Measurements from ENCODE around the gene FAM193B.
"Not testable (repeated sequence)": the region's sequence is repeated elsewhere in the genome, so short reads cannot be mapped to it uniquely, and the experiment has no call there.

Gene FAM193B

DNA sequence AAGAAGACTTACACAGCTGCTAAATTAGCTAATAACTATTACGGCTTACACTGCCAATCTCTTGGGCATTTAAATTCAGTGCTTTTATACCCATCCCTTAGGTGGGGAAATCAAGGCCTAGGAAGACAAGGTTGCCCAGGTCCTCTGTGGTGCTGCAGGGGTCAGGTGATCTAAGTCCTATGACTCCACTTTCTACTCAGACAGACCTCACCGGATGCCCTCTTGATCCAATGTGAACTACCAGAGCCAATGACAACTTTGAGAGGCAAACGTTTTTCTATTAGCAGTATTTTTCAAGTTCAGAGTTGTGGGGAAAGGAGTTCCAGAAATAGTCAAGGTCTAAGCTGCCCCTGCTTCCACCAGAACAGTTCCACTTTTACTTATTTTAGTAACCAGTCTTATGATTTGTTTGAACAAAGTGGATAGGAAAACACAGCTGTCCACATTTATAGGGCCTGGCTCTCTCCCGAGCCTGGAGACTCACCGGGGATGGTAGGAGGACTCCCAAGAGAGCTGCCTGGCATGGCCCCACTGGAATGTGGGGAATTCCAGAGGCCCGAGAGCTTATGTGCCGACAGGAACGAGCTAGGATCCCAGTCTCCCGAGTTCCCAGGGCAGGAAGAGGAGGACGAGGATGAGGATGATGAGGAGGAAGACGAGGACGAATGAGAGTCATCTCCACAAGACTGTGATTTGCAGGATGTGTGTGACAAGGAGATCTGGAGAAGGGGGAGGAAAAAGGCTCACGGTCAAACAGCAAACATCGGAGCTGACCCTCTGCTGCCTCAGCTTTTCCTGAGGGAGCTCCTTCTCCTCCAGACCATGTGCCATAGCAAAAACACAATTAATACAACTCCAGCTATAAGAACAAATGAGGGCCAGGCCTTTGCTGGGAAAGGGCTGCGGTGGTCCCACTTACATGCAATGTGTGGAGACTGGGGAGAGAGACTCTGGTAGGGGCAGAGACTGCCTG is 16.7 kb downstream of the FAM193B start:
- no peak for DNase-seq (ENCODE audit: low spot score)

DNA sequence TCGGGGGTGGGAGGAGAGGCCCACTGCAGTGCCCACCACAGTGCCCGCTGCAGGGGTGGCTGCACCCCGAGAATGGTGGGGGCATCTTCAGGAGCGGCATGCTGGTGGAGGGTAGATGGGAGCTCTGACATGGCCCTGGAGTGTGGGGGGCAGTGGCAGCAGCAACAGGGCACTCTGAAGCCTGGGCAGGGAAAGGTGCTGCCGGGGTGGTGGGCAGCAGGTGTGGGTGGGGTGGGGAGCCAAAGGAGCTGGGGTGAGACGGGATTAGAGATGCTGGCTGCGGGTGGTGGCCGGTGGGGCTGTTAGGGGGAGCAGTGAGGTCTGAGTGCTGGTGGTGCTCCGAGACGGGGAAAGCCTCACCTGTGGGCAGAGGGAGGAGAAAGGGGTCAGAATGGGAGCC is 18.0 kb downstream of the FAM193B start:
- DNase-seq (ENCODE audit: low spot score) = no peak

DNA sequence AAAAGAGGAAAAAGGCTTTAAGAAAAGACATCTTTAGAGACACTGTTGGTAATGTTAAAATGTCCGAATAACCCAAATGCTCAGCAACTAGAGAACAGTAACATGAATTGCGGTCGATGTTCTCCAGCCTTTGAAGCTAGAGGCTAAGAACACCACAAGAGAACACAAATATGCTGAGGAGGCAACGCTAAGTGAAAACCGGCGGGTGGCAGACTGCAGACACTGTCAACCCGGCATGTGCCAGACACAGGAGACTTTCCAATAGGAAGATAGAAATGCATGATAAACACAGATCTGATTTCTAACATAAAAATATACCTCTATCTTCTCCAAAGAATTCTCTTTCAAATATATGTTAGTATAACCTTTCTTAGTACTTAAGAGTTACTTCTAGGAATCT is 19.2 kb downstream of the FAM193B start:
- DNase-seq (ENCODE audit: low spot score) = no peak

DNA sequence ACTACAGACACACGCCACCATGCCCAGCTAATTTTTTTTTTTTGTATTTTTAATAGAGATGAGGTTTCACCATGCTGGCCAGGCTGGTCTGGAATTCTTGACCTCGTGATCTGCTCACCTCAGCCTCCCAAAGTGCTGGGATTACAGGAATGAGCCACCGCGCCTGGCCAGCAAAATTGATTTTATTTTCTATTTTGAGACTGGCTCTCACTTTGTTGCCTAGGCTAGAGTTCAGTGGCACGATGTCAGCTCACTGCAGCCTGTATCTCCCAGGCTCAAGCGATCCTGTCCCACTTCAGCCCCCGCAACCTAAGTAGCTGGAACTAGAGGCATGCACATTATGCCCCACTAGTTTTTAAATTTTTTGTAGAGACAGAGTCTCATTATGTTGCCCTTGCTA is 19.9 kb downstream of the FAM193B start:
- DNase-seq (ENCODE audit: low spot score) = not testable (repeated sequence)

DNA sequence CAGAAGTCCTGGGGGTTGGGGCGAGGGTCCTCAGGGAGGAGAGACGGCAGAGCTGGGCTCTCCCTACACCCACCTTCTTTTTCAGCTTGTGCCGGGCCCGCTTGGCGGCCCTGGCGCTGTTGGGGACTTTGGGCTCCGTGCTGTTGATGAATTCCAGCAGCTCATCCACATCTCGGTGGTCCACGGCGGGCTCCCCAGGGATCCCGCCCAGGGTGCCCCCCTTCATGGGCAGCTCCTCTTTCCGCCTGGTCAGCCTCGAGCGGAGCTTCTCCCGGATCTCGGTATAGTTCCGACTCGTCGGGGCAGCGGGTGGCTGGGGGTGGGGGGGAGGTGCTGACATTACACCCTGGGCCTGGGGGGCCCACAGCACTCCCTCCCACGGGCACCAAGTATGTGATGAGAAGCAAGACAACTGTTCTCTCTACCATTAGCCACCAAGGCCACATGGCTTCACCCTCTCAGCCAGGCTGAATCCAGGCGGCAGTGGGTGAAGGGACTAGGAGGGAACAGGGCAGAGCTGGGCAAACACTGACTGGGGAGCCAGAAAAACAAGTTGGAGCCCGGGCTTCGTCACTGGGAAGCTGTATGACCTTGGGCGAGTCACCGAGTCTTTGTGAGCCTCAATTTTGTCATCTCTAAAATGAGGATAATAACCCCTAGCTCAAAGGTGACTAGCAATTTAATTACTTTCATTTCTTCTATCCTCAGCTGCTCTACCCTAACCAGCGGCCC is 23.0 kb downstream of the FAM193B start:
- DNase-seq (ENCODE audit: low spot score) = no peak

DNA sequence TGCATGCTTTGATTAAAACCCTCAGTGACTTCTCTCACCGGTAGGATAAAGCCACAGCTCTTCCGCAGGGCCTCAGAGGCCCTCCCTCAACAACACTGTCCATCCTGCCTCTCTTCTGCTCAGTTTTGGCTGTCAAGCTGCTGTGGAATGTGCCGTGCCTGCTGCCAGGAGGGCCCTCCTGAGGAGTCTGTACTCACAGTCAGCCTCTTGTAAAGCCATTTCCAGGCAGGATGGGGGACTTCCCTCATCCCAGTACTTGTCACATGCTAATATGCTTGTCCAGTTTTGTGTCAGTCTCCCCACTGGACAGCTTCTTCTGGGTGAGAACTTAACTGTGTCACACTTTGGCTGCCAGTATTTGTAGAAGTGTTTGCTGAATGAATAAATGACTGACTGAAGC is 23.7 kb downstream of the FAM193B start:
- DNase-seq (ENCODE audit: low spot score) = no peak

GRCh38 chr5:177529247-177530203 is 24.8 kb downstream of the FAM193B start:
- DNase-seq (ENCODE audit: low spot score) = no peak

GRCh38 chr5:177528631-177529030 is 25.7 kb downstream of the FAM193B start:
- no peak for DNase-seq (ENCODE audit: low spot score)

DNA sequence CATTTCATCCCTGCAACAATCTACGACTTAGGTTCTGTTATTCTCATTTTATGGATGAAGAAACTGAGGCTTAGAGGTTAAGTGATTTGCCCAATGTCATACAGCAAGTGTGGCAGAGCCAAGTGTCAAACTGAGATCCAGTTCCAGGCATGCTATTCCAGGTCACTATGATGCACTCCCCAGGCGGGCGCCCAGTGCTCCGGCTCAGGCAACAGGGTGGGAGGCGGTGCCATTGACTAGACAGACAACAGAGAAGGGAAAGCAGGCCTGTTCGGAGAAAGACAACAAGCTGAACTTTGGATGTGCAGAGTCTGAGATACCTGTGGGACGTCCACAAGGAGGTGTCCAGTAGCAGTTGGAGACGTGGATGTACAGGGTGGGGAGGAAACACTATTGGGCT is 26.8 kb downstream of the FAM193B start:
- no peak for DNase-seq (ENCODE audit: low spot score)

DNA sequence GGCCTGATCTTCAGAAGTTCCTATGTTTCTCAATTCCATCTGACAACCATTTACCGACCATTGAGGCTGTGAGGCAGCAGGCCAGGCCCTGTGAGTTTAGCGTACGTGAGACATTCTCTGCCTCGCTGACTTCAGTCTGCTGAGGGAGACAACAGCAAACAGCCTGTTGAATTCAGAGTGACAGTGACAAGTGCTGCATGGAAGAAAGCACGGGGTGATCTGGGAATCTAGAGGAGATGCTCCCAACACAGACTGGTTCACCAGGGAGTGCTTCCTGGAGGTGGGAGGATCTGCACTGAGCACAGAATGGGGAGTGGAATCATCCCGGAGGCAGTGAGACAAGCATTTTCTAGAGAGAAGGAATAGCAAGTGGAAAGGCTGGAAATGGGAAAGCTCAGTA is 27.6 kb downstream of the FAM193B start:
- no peak for DNase-seq (ENCODE audit: low spot score)

DNA sequence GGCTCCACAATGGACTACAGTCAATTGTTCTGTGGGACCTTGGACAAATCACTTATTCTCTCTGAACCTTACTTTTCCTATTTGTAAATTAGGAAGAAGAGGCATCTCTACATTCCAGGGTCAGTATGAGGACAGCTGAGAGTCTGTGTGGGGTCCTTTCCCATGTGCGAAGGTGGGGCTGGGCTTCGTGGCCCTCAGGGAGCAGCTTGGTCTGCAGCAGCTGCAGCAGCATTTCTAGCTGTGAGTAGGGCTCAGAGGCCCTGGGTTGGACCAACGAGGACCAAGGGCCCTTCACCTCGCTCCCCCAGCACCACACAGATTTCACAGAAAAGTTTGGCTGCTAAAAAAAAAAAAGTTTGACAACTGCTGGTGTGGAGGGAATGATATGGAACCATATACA is 28.2 kb downstream of the FAM193B start:
- no peak for DNase-seq (ENCODE audit: low spot score)

DNA sequence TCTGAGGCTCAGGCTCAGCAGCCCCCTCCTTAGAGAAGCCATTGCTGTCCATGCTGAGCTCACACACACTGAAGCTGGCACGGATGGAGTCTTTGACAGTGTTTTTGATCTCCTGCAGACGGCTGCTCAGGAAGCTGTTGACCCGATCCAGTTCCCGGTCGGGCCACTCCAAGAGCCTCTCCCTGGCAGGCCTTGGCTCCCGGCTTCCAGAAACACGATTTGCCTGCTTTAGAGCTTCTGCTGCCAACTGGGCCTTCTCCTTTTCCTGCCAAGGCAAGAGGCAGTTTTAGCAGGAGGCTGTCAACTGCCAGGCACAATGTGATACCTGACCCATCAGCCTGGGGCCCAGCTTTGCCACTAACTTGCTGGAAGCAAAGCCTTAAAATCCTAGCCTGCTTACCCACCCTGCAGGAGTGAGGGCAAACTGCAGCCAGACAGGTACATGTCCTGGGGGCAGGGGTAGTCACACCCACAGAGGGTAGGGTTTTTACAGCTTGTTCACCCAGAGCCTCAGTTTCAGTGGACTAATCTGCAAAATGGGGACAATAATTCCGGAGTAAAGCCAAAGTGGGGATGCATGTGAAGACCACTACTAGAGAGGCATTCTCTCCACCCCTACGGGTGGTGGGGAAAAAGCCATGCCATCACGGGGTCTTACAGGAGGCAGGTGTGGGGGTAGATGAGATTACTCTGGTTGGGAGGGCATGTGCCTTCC is 29.3 kb downstream of the FAM193B start:
- DNase-seq (ENCODE audit: low spot score) = no peak

- no peak for DNase-seq (ENCODE audit: low spot score)
These were observed 29.8 kb downstream of the FAM193B start for GRCh38 chr5:177524539-177524900.

GRCh38 chr5:177523711-177524538 is 30.4 kb downstream of the FAM193B start:
- DNase-seq (ENCODE audit: low spot score) = no peak

DNA sequence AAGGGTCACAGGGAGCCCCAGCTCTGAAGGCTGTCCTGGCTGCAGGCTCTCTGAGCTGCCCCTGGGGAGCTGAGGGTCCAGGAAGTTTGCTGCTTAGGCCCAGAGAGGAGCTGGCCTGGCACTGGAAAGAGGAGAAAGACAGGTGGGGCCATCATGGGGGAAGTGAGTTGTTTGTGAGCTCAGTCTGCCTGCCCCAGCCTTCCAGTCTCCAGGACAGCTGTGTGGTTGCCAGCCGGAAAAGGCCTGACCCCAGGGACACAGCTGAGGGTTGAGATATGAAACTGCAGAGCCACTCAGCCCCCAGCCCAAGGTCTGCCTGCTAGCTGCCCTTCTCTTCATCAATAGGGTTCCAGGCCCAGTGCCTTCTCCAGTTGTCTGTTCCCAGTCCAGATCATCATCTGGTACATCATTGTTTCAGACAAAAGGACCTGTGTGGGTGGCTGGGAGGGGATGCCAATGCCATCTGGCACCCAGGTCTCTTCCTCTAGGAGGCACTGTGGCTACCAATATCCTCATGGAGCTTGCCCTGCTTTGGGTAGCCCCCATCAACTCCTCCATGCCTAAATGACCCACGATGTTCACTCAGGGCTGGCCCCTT is 33.3 kb downstream of the FAM193B start:
- no peak for DNase-seq (ENCODE audit: low spot score)

- no peak for DNase-seq (ENCODE audit: low spot score)
These were observed 34.1 kb downstream of the FAM193B start for GRCh38 chr5:177520271-177520670.

GRCh38 chr5:177519463-177520235 is 34.7 kb downstream of the FAM193B start:
- DNase-seq (ENCODE audit: low spot score) = no peak

GRCh38 chr5:177516601-177517568 is 37.5 kb downstream of the FAM193B start, which contains the start of gene DDX41:
TSS of gene DDX41 (minus strand) at chr5:177516961. CDS start at chr5:177516945, 16 bp downstream.
- DNase-seq (ENCODE audit: low spot score) = peak; percentile 97

Data from CD4-positive, alpha-beta T cell treated with Interleukin-15 for 4 hours (primary cell).